GM04503 (cell line): ENCODE measurements around the gene SPTBN5.

ENCODE experiments used
- DNase-seq: peaks from one replicate; pipeline ENCODE4 v3.0.0-alpha.2; 2012; ENCODE audit warnings: low read depth

The SPTBN5 gene

DNA sequence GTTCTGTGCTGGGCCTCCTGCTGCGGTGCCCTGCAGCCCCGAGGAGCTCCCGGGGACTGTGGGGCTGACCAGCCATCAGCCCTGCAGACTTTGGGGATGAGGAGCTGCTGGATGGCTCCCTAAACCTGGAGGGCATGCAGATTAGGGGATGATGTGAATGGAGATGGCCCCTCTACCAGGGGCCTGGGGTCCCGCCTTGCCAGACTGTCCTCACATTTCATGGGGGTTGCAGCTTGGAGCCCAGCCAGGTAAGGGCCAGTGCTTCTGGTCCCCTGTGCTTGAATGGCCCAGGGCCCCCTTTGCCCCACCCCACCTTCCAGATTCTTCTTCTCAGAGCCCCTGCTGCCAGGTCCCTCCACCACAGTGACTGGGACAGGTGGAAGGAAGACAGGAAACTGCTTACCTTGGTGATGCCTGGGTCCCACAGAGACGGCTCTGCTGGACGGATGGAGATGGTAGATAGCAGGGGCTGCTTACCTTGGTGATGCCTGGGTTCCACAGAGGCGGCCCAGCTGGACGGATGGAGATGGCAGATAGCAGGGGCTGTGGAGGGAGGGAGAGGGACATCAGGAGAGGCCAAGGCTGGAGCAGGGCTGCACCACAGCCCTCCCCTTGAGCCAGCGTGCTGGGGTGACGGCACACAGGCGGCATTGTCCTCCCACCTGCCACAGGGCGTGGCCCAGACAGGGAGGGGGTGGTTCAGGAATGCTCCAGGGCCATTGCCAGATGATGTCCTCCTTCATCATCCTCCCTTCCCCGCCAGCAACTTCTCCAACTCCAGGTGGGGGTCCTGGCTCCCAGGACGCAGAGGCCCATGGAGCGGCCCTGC, at the start of gene SPTBN5:
Gene SPTBN5 (minus strand): TSS at position 632 of the 829 bp plus-strand sequence. CDS start 556 bp downstream, at position 76.
- no peak for DNase-seq

DNA sequence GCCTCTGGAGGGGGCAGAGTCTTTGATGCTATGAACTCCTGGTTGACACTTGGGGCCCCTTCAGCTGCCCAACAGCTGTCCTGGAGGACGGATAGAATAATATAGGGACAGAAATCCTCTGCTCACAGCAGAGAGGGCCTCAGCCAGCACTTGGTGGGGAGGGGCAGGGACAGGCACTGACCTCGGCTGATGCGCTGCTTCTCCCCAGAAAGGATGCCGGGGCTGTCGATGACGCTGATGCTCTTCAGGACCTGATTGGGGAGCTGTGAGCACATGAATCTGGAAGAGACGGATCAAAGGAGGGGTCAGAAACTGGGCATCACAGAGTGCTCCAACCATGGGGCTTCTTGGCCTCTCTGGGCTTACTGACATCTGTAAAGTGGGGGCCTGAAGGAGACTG, 49.0 kb upstream of the SPTBN5 start:
- no peak for DNase-seq

DNA sequence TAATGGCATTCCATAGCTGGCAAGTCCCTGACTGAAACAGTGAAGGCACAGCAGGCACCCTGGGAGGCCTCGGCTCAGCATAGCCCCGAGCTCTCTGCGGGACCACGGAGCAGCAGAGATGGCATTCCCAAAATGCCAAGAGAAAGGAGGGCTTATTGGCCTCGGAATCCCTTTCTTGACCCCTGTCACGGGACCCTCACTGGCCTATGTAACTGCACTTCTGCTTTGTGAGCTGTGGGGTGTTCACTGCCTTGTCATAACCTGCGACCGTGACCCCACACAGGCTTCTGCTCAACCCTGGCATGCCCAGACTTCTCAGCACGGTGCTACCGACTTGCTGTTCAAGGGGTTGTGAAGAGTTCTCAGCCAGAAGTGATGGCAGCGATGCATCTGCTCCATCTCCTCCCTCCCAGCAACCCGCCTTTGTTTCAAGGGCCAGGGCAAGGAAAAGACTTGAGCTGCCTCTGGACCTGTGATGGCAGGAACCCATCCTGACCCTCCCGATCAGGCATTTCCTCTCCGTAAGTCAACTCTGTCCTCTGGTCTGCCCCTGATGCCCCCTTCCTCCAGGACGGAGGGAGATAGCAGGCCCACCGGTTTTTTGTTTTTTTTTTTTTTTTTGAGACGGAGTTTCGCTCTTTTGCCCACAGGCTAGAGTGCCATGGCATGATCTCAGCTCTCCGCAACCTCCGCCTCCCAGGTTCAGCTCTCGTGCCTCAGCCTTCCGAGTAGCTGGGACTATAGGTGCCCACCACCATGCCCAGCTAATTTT, 48.0 kb upstream of the SPTBN5 start:
- DNase-seq, result no peak

- no peak for DNase-seq
Measured at GRCh38 chr15:41940441-41940857, 46.6 kb upstream of the SPTBN5 start.

- no peak for DNase-seq
Measured at GRCh38 chr15:41939986-41940385, 46.1 kb upstream of the SPTBN5 start.

DNA sequence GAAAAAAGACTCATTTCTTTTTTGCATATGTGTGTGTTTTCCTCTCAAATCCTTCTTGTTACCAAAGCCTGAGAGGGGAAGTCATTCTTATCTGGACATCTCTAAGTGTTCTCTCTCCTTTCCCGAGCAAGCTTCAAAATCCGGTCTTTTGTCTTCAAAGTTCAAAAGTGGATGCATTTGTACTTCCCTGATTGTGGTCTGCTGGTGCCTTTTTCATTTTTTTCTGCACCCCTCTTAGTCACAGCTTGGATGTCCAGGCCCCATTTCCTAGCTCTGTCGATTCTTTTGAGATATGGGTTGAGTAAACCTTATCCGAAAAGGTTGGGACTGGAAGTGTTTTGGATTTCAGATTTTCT, 43.7 kb upstream of the SPTBN5 start:
- no peak for DNase-seq

DNA sequence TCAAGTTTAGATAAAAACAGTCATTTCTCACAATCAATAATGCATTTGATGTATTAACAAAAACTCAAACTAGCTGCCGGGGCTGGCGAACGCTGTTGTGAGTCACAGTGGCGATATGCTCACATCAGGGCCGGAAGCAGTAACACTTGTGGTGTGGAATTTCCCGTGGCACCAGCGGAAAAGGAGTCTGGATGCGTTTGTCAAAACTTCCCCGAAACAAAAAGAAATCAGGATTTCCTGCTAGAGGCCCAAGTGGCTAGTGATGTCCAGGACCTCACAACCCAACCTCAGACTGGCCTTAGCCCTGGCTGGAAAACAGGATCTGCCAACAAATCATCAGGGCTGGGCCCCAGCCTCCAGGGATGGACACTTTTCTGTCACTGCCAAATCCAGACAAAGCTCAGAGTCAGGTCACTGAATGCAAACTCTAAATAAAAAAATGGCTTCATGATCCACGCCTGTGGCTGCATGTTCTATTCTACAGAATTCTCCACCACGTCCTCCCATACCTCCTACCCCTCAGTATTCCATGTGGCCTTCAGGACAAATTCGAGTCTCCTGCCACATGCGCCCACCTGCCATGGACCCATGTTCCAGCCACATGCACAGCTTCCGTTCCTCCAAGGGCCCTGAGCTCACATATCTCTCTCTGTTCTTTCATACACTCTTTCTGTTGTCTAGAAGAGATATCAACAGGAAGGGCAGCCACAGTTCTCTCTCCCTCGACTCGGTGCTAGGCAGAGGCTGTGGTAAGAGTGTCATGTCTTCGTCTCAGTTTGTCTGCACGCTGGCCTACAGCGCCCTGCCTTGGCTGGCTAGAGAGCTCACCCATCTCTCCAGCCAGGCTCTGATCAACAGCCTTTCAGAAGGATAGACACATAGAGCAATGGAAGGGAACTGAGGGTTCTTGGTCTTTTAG, 43.1 kb upstream of the SPTBN5 start:
- no peak for DNase-seq

GRCh38 chr15:41936155-41936554, 42.3 kb upstream of the SPTBN5 start:
- DNase-seq, result no peak

DNA sequence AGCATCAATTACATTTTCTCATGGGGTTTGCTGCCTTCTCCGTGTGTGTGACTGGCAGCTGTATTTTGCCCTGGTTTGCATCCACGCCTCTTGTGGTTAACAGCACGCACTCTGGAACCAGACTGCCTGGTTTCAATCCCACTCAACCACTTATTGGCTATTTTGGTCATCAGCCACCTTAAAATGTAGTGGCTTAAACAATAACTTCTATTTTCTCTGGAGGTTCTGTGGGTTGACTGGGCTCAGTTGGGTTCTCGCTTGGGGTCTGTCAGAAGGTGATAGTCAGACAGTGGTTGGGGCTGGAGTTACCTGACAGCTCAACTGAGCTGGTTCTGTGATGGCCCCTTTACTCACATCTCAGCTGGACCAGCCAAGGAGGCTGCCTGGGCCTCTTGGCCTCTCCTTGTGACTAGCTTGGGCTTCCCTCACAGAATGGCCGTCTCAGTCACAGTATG, 41.7 kb upstream of the SPTBN5 start:
- DNase-seq, result no peak

GRCh38 chr15:41934843-41935242, 41.0 kb upstream of the SPTBN5 start:
- no peak for DNase-seq

GRCh38 chr15:41933771-41934170, 39.9 kb upstream of the SPTBN5 start:
- DNase-seq, result no peak

GRCh38 chr15:41933326-41933725, 39.5 kb upstream of the SPTBN5 start:
- no peak for DNase-seq

DNA sequence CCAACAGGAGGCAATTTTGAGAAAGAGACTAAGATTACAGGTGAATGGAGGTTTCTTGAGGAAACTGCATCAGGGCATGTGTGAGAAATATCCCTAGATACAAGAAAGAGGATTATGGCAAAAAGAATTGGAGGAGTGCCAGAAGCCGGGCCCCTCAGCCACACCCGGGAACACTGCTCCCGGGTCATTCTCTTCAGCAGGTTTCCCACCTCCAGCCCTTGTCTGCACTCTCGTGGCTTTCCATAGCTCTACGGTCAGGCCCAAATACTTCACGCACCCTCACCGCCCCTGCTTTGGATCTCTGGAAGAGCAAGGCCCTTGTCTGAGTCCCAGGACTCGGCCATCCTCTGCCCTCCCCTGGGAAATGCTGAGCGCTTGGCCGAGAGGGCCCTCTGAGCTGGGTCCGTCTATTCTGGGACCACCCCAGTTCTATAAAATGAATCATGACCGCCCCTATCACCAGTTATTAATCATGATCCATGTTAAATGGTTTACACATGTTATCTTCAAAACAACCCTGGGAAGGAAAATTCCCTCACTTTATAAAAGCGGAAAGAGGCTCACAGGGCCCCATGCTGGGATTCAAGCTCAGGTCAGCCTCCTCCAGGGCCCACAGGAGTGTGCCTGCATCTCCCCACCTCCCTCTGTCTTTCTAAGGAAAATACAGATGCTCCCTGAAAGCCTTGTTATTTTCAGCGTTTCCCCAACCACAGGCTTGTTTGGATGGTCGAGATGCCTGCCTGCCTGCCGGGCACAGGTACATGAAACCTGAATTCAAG, 38.8 kb upstream of the SPTBN5 start:
- no peak for DNase-seq

DNA sequence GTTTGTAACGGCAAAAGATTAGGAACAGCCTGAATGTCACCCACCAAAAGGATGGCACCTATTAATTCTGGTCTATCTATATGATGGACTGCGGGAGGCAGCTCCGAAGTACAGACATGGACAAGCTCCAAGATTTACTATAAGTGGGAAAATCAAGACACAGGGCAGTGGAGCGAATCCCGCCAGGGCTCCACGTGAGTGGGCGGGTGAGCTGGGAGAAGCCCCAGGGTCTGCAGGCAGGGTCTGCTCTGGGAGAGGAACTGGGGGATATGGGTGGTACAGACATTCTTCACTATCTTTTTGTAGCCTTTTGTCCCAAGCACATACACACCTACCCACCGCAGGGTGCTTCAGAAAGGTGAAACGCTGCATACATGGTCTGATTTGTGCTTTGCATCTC, 38.2 kb upstream of the SPTBN5 start:
- DNase-seq, result no peak

DNA sequence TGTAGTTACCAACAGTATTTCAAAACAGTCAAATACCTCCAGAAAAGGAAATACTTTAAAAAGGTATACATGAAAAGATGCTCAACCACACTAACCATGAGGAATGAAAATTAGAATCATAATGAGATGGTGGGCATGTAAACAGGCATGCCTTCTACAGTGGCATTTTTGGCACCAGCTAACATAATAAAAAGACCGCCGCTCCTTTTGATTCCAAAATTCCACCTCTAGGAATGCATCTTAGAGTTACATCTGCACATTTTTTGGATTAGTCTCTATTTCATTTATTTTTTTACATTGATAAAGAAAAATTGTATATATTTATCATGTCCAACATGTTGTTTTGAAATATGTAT, 37.0 kb upstream of the SPTBN5 start:
- DNase-seq, result no peak

DNA sequence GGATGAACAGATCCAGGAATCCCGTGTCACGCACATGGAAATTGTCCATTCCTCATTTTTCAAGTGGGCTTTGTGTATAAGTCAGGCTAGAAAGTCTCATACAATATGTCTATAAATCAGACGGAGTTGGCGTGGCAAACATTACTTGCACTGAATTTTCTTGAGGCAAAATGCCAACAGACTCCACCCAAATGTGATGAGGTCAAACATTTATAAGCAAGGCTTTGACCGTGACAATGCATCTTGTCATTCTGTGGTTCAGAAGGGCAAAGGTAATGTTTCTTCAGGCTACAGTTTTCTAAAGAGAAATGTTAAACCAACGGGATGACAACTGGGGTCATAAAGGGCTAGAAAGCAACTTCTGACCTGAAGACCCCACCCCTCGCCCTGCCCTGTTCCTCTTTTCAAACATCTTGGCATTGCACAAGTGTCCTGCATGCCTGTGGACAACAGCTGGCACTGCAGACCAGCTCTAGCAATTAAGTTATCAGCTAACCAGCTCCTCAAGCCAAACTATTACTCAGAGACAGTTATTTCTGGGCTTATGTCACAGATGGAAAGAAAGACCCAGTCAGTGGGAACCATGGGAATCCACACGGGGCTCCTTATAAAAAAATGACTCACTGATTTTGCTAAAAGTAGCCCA, 36.5 kb upstream of the SPTBN5 start:
- DNase-seq, result peak; percentile 96

- no peak for DNase-seq
Measured at GRCh38 chr15:41928637-41929620, 35.1 kb upstream of the SPTBN5 start.

DNA sequence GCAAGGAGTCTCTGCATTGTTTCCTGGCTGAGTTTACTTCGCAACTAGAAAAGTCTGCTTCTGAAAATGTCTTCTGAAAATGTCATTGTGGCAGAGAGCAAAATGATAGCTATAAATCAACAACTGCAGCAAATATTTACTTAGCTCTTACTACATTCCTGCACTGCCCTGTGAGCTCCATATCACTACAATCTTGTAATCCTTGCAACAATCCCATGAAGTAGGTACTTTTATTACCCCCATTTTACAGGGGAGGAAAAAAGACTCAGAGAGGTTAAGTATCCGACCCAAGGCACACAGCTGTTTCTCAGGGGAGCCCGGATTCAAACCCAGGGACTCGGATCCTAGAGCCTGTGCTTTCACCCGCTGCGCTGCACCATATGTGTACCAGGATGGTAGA, 34.2 kb upstream of the SPTBN5 start:
- DNase-seq, result no peak

- DNase-seq, result no peak
Measured at GRCh38 chr15:41927536-41927935, 33.7 kb upstream of the SPTBN5 start.
